Temporal lobe (tissue), 2 donors: Measurements from ENCODE around the gene TNFRSF1A. TPM values are rescaled to one million over a fixed set of nuclear protein-coding genes. Genes with fewer than 3 reads are reported as not detected.

Experiments used
- small RNA-seq: library from RNA; depleted of rRNA; stranded (forward); fragments of <200 nt; gene quantifications from one replicate; pipeline ENCODE3, GENCODE V24; 2014; ENCODE audit warnings: low replicate concordance
- total RNA-seq: library from RNA; depleted of rRNA; stranded (reverse); fragments of >200 nt; gene quantifications from one replicate; pipeline ENCODE4 v1.2.3, GENCODE V29; 2014

The TNFRSF1A gene
- total RNA-seq, 1 donor from 2014 or later, result 8.1 TPM

Small RNA genes within 50 kb of the gene (small RNA-seq; reads per million reads assigned to genes)
- not detected for gene RN7SL391P

Other genes starting within 250 kb of the TNFRSF1A start
- gene VWF, start 217.4 kb downstream of the TNFRSF1A start, total RNA-seq, result 15.0 TPM
- 22.1 TPM for gene CD9, start 141.7 kb downstream of the TNFRSF1A start, total RNA-seq
- not detected for gene PLEKHG6, start 31.4 kb downstream of the TNFRSF1A start, total RNA-seq
- not detected for gene SCNN1A, start 33.5 kb upstream of the TNFRSF1A start, total RNA-seq
- gene LTBR, start 42.1 kb upstream of the TNFRSF1A start, total RNA-seq, result 0.98 TPM
- gene CD27, start 102.9 kb upstream of the TNFRSF1A start, total RNA-seq, result 0.25 TPM
- gene TAPBPL, start 110.0 kb upstream of the TNFRSF1A start, total RNA-seq, result 0.98 TPM
- 0.98 TPM for gene VAMP1, start 128.6 kb upstream of the TNFRSF1A start, total RNA-seq
- 39.8 TPM for gene MRPL51, start 151.2 kb upstream of the TNFRSF1A start, total RNA-seq
- 11.6 TPM for gene NCAPD2, start 152.0 kb upstream of the TNFRSF1A start, total RNA-seq
- gene GAPDH, start 192.4 kb upstream of the TNFRSF1A start, total RNA-seq, result 1,154 TPM
- gene IFFO1, start 214.0 kb upstream of the TNFRSF1A start, total RNA-seq, result 4.9 TPM
- gene NOP2, start 226.2 kb upstream of the TNFRSF1A start, total RNA-seq, result 8.4 TPM